GM12801 (cell line): ENCODE measurements around the gene TBC1D16.

ENCODE experiments used
- TF ChIP-seq, protein P1 (sequence below): IDR thresholded peaks from one replicate; pipeline ENCODE4 v1.5.1; 2011; ENCODE audit warnings: control low read depth; ENCODE audit not compliant: insufficient read length; ENCODE audit errors: extremely low read depth

The TBC1D16 gene

DNA sequence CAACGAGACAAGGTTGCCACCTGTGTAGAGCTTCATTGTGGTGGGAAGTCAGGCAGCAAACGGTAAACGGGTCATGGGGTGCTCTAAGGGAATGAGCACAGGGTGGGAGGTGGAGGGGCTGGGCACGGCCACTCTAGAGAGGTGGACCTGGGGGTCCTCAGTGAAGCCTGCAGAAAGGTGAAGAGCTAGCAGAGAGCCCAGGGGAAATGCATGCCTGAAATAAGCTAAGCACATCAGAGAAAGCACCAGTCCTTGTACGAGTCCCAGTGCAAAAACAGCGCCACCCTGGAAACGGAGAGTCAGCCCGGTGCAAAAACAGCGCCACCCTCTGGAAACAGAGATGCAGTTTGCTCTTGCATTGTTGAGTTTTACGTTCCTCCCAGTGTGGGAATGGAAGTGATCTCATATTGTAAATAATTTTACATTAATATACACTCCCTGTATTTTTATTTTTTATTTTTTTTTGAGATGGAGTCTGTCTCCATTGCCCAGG is 65.0 kb downstream of the TBC1D16 start:
- TF ChIP-seq, protein P1, sequence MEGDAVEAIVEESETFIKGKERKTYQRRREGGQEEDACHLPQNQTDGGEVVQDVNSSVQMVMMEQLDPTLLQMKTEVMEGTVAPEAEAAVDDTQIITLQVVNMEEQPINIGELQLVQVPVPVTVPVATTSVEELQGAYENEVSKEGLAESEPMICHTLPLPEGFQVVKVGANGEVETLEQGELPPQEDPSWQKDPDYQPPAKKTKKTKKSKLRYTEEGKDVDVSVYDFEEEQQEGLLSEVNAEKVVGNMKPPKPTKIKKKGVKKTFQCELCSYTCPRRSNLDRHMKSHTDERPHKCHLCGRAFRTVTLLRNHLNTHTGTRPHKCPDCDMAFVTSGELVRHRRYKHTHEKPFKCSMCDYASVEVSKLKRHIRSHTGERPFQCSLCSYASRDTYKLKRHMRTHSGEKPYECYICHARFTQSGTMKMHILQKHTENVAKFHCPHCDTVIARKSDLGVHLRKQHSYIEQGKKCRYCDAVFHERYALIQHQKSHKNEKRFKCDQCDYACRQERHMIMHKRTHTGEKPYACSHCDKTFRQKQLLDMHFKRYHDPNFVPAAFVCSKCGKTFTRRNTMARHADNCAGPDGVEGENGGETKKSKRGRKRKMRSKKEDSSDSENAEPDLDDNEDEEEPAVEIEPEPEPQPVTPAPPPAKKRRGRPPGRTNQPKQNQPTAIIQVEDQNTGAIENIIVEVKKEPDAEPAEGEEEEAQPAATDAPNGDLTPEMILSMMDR, result no peak

DNA sequence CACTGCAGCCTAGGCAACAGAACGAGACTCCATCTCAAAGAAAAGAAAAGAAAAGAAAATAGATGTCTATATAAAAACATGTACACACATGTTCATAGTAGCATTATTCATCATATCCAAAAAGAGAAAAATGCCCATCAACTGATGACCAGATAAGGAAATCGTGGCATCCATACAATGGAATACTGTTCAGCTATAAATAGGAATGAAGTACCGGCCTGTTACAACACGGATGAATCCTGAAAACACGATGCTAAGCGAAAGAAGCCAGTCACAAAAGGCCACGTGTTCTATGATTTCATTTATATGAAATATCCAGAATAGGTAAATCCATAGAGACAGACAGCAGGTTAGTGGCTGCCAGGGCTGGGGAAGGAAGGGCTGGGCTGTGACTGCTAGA is 65.8 kb downstream of the TBC1D16 start:
- TF ChIP-seq, protein P1, result no peak

DNA sequence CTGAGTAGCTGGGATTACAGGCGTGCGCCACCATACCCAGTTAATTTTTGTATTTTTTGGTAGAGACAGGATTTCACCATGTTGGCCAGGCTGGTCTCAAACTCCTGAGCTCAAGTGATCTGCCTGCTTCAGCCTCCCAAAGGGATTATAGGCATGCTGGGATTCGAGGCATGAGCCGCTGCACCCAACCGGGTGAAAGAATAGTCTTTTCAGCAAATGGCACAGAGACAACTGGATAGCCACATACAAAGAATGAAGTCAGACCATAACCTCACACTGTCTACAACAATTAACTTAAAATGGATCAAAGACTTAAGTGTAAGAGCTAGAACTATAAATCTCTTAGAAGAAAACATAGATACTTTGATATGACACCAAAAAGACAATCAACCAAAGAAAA is 67.6 kb downstream of the TBC1D16 start:
- TF ChIP-seq, protein P1, result no peak

DNA sequence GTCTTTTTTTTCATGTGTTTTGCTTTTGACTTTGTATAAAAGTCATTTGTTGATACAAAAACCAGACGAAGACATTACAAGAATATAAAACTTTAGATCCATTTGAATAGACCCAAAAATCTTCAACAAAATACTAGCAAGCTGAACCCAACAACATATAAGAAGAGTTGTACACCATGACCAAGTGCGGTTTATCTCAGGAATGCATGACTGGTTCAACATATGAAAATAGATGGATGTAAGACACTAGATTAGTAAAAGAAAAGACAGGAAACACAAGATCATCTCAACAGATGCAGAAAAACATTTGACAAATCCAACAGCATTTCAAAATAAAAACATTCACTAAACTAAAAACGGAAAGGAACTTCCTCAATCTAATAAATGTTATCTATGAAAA is 69.0 kb downstream of the TBC1D16 start:
- TF ChIP-seq, protein P1, result no peak

DNA sequence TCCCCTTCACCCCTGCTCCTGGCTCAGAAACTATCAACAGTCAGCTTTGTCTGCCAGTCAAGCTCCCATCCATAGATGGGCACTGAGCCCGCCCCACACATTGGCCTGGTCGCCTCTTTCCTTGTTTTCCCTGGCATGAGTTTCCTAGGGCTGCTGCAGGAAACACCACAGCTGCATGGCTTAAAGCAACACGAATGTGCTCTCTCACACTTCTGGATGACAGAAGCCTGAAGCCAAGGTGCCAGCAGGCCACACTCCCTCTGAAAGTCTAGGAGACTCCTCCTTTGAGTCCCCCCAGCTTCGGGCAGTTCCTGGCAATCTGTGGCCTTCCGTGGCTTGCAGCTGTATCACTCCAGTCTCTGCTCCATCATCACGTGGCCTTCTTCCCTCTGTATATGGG is 69.9 kb downstream of the TBC1D16 start:
- TF ChIP-seq, protein P1, result no peak

DNA sequence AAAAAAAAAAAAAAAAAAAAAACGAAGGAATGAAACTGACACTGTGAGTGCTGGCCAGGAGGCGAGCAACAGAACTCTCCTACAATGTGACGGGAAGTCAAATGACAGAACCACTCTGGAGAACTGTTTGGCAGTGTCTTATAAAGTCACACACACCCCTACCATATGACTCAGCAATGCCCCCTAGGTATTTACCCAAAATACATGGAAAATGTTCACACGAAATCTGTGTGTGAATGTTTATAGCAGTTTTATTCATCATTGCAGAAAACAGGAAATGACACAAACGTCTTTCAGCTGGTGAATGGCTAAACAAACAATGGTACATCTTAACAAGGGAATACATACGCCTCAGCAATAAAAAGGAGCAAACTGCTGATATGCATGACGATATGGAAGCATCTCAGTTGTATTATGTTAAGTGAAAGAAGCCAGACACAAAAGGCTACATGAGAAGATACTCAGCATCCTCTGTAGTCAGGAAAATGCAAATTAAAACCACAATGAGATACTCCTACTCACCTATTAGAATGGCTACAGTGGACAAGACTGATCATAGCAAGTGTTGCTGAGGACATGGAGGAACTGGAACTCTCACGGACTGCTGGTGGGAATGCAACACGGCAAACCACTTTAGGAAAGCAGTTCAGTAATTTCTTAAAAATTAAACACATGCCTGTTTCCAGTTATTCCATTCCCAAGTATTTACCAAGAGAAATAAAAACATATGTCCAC is 74.7 kb downstream of the TBC1D16 start:
- TF ChIP-seq, protein P1, result no peak

DNA sequence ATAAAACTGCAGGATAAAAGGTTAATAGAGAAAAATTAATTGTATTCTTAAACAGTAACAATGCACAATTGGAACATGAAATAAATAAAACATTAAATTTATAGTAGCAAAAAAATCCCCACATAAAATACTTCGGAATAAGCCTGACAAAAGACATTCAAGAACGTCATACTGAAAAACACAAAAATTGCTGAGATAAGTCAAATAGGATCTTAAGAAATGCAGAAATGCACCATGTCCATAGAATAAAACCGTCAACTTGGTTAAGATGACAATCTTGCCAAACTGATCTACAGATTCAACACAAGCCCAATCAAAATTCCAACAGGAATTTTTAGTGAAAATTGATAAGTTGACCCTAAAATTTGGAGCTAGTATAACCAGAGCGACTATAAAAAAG is 76.6 kb downstream of the TBC1D16 start:
- TF ChIP-seq, protein P1, result no peak
